HCT116 (cell line): ENCODE data around the gene ZNF302. TPM values are rescaled to one million over a fixed set of nuclear protein-coding genes. Genes with fewer than 3 reads are reported as not detected.

Experiments
- ATAC-seq: fragments of 200-7000 bp; cut with Tn5 transposase; 2 replicates; pipeline ENCODE4 v1.9.1; 2020; ENCODE audit warnings: mild to moderate bottlenecking, moderate library complexity
- BruUV-seq: library from RNA; stranded (reverse); fragments of 400-500 nt; replicated peaks from 2 replicates; lab custom pipeline; 2021; lab: Mats Ljungman, UMichigan
- CTCF ChIA-PET: fragments of 300-600 bp; sonication (Branson Sonifier 250); formaldehyde crosslinking; loops from one replicate; lab custom pipeline; 2021; ENCODE audit warnings: antibody characterized with exemption; lab: Charles Lee
- POLR2A ChIA-PET: fragments of 300-600, 350-600 bp; sonication (Branson Sonifier 250); formaldehyde crosslinking; loops from one replicate; lab custom pipeline; 2021; ENCODE audit warnings: antibody characterized with exemption; lab: Charles Lee
- RAD21 ChIA-PET, 2 experiments: fragments of 300-600 bp; sonication (Branson Sonifier 250); formaldehyde crosslinking; loops; one replicate each; lab custom pipeline; 2023; ENCODE audit warnings: low total read pairs in 2 of 2; ENCODE audit not compliant: uncharacterized antibody in 2 of 2, unreplicated experiment in 2 of 2, low non-redundant PET in 1 of 2; lab: Charles Lee
- DNase-seq: peaks from one replicate; pipeline ENCODE4 v3.0.0-alpha.2; 2010; ENCODE audit warnings: low read depth, low spot score
- H2AFZ ChIP-seq: fragments of 200-600 bp; shearing (Covaris generic), sonication (generic); 2 replicates; pipeline ENCODE4 v1.6.1; 2017; ENCODE audit warnings: low read depth, mixed run types, mixed read lengths, antibody characterized with exemption, low read length; ENCODE audit not compliant: poor library complexity, severe bottlenecking
- H3K27ac ChIP-seq: 2 replicates; pipeline ENCODE4 v1.5.1; 2012; ENCODE audit warnings: low read depth, low read length
- H3K27me3 ChIP-seq: fragments of 200-600 bp; sonication (generic); 2 replicates; pipeline ENCODE4 v1.6.1; 2016; ENCODE audit warnings: mixed run types, low read length, mixed read lengths; ENCODE audit not compliant: insufficient read depth
- H3K36me3 ChIP-seq, 2 experiments: fragments of 200-500 bp in 1 of 2; fragments of 200-600 bp in 1 of 2; sonication (Bioruptor generic) in 1 of 2; sonication (generic) in 1 of 2; 2 replicates each; pipeline versions ENCODE4 v1.5.1 to v1.6.1; 2014 to 2016; ENCODE audit warnings: low read length in 2 of 2, inconsistent platforms in 1 of 2, mixed read lengths in 1 of 2, mixed run types in 1 of 2; ENCODE audit not compliant: insufficient read depth in 2 of 2, control insufficient read depth in 1 of 2
- H3K4me1 ChIP-seq, 2 experiments: fragments of 200-600 bp in 1 of 2; sonication (generic) in 1 of 2; 2 replicates each; pipeline versions ENCODE4 v1.5.1 to v1.6.1; 2012 to 2017; ENCODE audit warnings: low read length in 2 of 2, inconsistent platforms in 1 of 2, mild to moderate bottlenecking in 1 of 2, mixed read lengths in 1 of 2, mixed run types in 1 of 2, moderate library complexity in 1 of 2; ENCODE audit not compliant: insufficient read depth in 2 of 2, control insufficient read depth in 1 of 2
- H3K4me2 ChIP-seq: fragments of 200-600 bp; sonication (generic); 2 replicates; pipeline ENCODE4 v1.6.1; 2017; ENCODE audit warnings: mixed run types, low read length, mixed read lengths
- H3K4me3 ChIP-seq, 2 experiments: fragments of 200-600 bp in 1 of 2; sonication (generic) in 1 of 2; replicated peaks in 1 of 2; 2 replicates each; pipeline ENCODE4 v1.5.1; 2011 to 2016; ENCODE audit warnings: low read length in 2 of 2, control low read depth in 1 of 2, low read depth in 1 of 2, mild to moderate bottlenecking in 1 of 2, mixed read lengths in 1 of 2, mixed run types in 1 of 2
- H3K79me2 ChIP-seq: fragments of 200-600 bp; sonication (generic); 2 replicates; pipeline ENCODE4 v1.6.1; 2017; ENCODE audit warnings: mild to moderate bottlenecking, mixed run types, low read length, moderate library complexity, mixed read lengths; ENCODE audit not compliant: insufficient read depth
- H3K9ac ChIP-seq: fragments of 200-600 bp; sonication (generic); 2 replicates; pipeline ENCODE4 v1.6.1; 2016; ENCODE audit warnings: low read length, mixed read lengths
- H3K9me2 ChIP-seq: fragments of 200-600 bp; sonication (generic), shearing (Covaris generic); 2 replicates; pipeline ENCODE4 v1.6.1; 2017; ENCODE audit warnings: mixed run types, mild to moderate bottlenecking, moderate library complexity; ENCODE audit not compliant: insufficient read depth
- H3K9me3 ChIP-seq, 2 experiments: fragments of 200-500 bp in 1 of 2; fragments of 200-600 bp in 1 of 2; sonication (Bioruptor generic) in 1 of 2; sonication (generic) in 1 of 2; 2 replicates each; pipeline ENCODE4 v1.6.1; 2014 to 2017; ENCODE audit warnings: low read length in 2 of 2, mixed read lengths in 2 of 2, inconsistent platforms in 1 of 2, low read depth in 1 of 2, mild to moderate bottlenecking in 1 of 2, mixed run types in 1 of 2, moderate library complexity in 1 of 2; ENCODE audit not compliant: control insufficient read depth in 1 of 2, insufficient read depth in 1 of 2
- H4K20me1 ChIP-seq: fragments of 200-600 bp; sonication (generic), shearing (Covaris generic); 2 replicates; pipeline ENCODE4 v1.6.1; 2017; ENCODE audit warnings: mixed run types, mild to moderate bottlenecking, moderate library complexity; ENCODE audit not compliant: insufficient read depth
- ATF3 ChIP-seq: IDR thresholded peaks from 2 replicates; pipeline ENCODE4 v1.6.1; 2012
- CBX3 ChIP-seq: IDR thresholded peaks from 2 replicates; pipeline ENCODE4 v1.6.1; 2012; ENCODE audit warnings: low read depth
- CEBPB ChIP-seq: IDR thresholded peaks from 2 replicates; pipeline ENCODE4 v1.6.1; 2012; ENCODE audit warnings: low read depth
- CTCF ChIP-seq, 3 experiments: fragments of 200-600 bp in 1 of 3; sonication (generic) in 1 of 3; IDR thresholded peaks in 2 of 3; conservative IDR thresholded peaks in 1 of 3; 2 replicates each; pipeline ENCODE4 v1.5.1; 2012 to 2017; ENCODE audit warnings: low read depth in 2 of 3, low read length in 2 of 3, antibody characterized with exemption in 1 of 3, borderline replicate concordance in 1 of 3, control low read depth in 1 of 3, mild to moderate bottlenecking in 1 of 3, mixed read lengths in 1 of 3, mixed run types in 1 of 3, moderate library complexity in 1 of 3; ENCODE audit not compliant: insufficient read depth in 1 of 3
- EGR1 ChIP-seq: IDR thresholded peaks from 2 replicates; pipeline ENCODE4 v1.6.1; 2012; ENCODE audit warnings: low read depth
- ELF1 ChIP-seq: IDR thresholded peaks from 2 replicates; pipeline ENCODE4 v1.6.1; 2012; ENCODE audit warnings: low read depth, borderline replicate concordance
- EZH2phosphoT487 ChIP-seq: fragments of 200-600 bp; IDR thresholded peaks from 2 replicates; pipeline ENCODE4 v1.6.1; 2018; ENCODE audit warnings: antibody characterized with exemption, borderline replicate concordance
- JUND ChIP-seq: IDR thresholded peaks from 2 replicates; pipeline ENCODE4 v1.6.1; 2012
- POLR2A ChIP-seq: IDR thresholded peaks from 2 replicates; pipeline ENCODE4 v1.7.0; 2011; ENCODE audit warnings: borderline replicate concordance; ENCODE audit not compliant: insufficient read depth, insufficient read length; ENCODE audit errors: extremely low read depth
- RAD21 ChIP-seq: IDR thresholded peaks from 2 replicates; pipeline ENCODE4 v1.6.1; 2012; ENCODE audit warnings: low read depth, mild to moderate bottlenecking
- SRF ChIP-seq: IDR thresholded peaks from 2 replicates; pipeline ENCODE4 v1.6.1; 2012; ENCODE audit warnings: low read depth
- TCF7L2 ChIP-seq: IDR thresholded peaks from 2 replicates; pipeline ENCODE4 v1.7.0; 2011; ENCODE audit warnings: borderline replicate concordance, inconsistent platforms; ENCODE audit not compliant: insufficient read depth, insufficient read length; ENCODE audit errors: extremely low read depth
- ZBTB33 ChIP-seq: IDR thresholded peaks from 2 replicates; pipeline ENCODE4 v1.6.1; 2011; ENCODE audit warnings: mild to moderate bottlenecking, low read length, moderate library complexity; ENCODE audit not compliant: insufficient replicate concordance; ENCODE audit errors: extremely low read depth
- ZFX ChIP-seq: fragments of 450-650 bp; IDR thresholded peaks from 2 replicates; pipeline ENCODE4 v1.6.1; 2017
- intact Hi-C: fragments of 100-400 bp; cut with micrococcal nuclease; formaldehyde crosslinking; loops from 2 replicates; pipeline ENCODE4 v1.10.0; 2022
- total RNA-seq: library from RNA; stranded (reverse); gene quantifications from one replicate; pipeline ENCODE4 v1.2.1, GENCODE V29; 2021; ENCODE audit not compliant: unreplicated experiment

The ZNF302 gene
- total RNA-seq, 1 experiment from 2014 or later: 9.9 TPM

GRCh38 chr19:34707661-34708060 is 30.2 kb downstream of the ZNF302 start (continued):
- no peak for TF ChIP-seq ELF1
- TF ChIP-seq CEBPB: no peak
- TF ChIP-seq CTCF (IDR thresholded peaks at IDR 0.05 in 2 of 3, conservative IDR thresholded peaks at IDR 0.05 in 1 of 3; ENCODE audit: borderline replicate concordance in 1 of 3, insufficient read depth in 1 of 3, low read depth in 2 of 3, low read length in 2 of 3): no peak

- no peaks in the 10 kb centered on the region for H3K4me1 ChIP-seq
- H3K36me3 ChIP-seq: no peaks in the 10 kb centered on the region
- no peak overlapping the region for H3K4me3 ChIP-seq
- intact Hi-C loops: loop anchor here (1.0 to 10.0 kb wide), 5 partner anchors 73 to 935 kb away; no protein-coding TSS in a partner anchor
- no peak overlapping the region for H3K4me2 ChIP-seq
- no peaks in the 10 kb centered on the region for H4K20me1 ChIP-seq
- peaks cover 0 to 4% of the 10 kb centered on the region in 2 experiments; a peak in 1 of 4 replicates for H3K9me3 ChIP-seq
- no peak overlapping the region for H2AFZ ChIP-seq
- ChIA-PET RAD21 (no interaction called here), CTCF (interaction anchor here (1.1 to 2.7 kb wide), 5 partner anchors 34 to 934 kb away, joined by 3 to 27 read pairs (median 4); partner anchors contain the start of genes SCGB2B2 and ZNF302), POLR2A (interaction anchor here (1.4 kb wide), 1 partner anchor 34 kb away, joined by 3 read pairs; the partner anchor contains the start of gene ZNF302)
- no peaks in the 10 kb centered on the region for H3K79me2 ChIP-seq
- H3K9me2 ChIP-seq: no peaks in the 10 kb centered on the region
- no TSS peak for BruUV-seq
- H3K9ac ChIP-seq: no peak overlapping the region
- DNase-seq: no peak
- TF ChIP-seq EZH2phosphoT487: no peak
- no peak for TF ChIP-seq CTCF (IDR thresholded peaks at IDR 0.05 in 2 of 3, conservative IDR thresholded peaks at IDR 0.05 in 1 of 3; ENCODE audit: borderline replicate concordance in 1 of 3, insufficient read depth in 1 of 3, low read depth in 2 of 3, low read length in 2 of 3)
- no peak for TF ChIP-seq TCF7L2
- no peak for TF ChIP-seq SRF
- no peak for TF ChIP-seq ATF3
- no peak for TF ChIP-seq JUND
- TF ChIP-seq CEBPB: no peak
- TF ChIP-seq RAD21: no peak
- TF ChIP-seq POLR2A: no peak
- TF ChIP-seq ZFX: no peak
- TF ChIP-seq ZBTB33: no peak
- no peak for TF ChIP-seq EGR1
- TF ChIP-seq CBX3: no peak
- H3K27me3 ChIP-seq: no peaks in the 10 kb centered on the region
- no peak for ATAC-seq
- H3K27ac ChIP-seq: no peak overlapping the region
These were observed 34.4 kb downstream of the ZNF302 start for GRCh38 chr19:34711890-34712289.
